HTERT RPE-1 (cell line): Measurements from ENCODE around the gene TRIM56.
"Not testable (repeated sequence)": the region's sequence is repeated elsewhere in the genome, so short reads cannot be mapped to it uniquely, and the experiment has no call there.

Source experiments
- in situ Hi-C: fragments of 300-500 bp; cut with MboI; formaldehyde crosslinking; loops from 4 replicates; pipeline ENCODE4 v1.14.3; 2020; ENCODE audit warnings: low sequenced_read_pairs

Gene TRIM56

GRCh38 chr7:101128040-101128834, 43.0 kb downstream of the TRIM56 start:
- in situ Hi-C loops: no loop called here

GRCh38 chr7:101129603-101130117, 44.4 kb downstream of the TRIM56 start:
- in situ Hi-C loops: no loop called here

GRCh38 chr7:101132626-101133600, 47.6 kb downstream of the TRIM56 start:
- in situ Hi-C loops: not testable (repeated sequence)

- in situ Hi-C loops: no loop called here
These were observed 48.5 kb downstream of the TRIM56 start for GRCh38 chr7:101133621-101134398.

- in situ Hi-C loops: no loop called here
These were observed 49.2 kb downstream of the TRIM56 start for GRCh38 chr7:101134399-101134980.

GRCh38 chr7:101137651-101138212, 52.5 kb downstream of the TRIM56 start:
- in situ Hi-C loops: no loop called here

GRCh38 chr7:101138213-101138870, 53.1 kb downstream of the TRIM56 start:
- in situ Hi-C loops: no loop called here

GRCh38 chr7:101140339-101140699, 55.0 kb downstream of the TRIM56 start:
- in situ Hi-C loops: no loop called here

- in situ Hi-C loops: no loop called here
These were observed 55.6 kb downstream of the TRIM56 start for GRCh38 chr7:101140746-101141382.
